ENCODE data around the gene ZYG11A.

The ZYG11A gene

GRCh38 chr1:52919051-52919722, 76.6 kb downstream of the ZYG11A start:
- DNase-seq, result no peak

- DNase-seq, result no peak
Measured at GRCh38 chr1:52919723-52920483, 77.3 kb downstream of the ZYG11A start.

- DNase-seq, result no peak
Measured at GRCh38 chr1:52920791-52921291, 78.3 kb downstream of the ZYG11A start.

- DNase-seq, result no peak
Measured at GRCh38 chr1:52925571-52926005, 83.0 kb downstream of the ZYG11A start.

- DNase-seq, result no peak
Measured at GRCh38 chr1:52926864-52927211, 84.3 kb downstream of the ZYG11A start.

GRCh38 chr1:52927212-52928014, 84.9 kb downstream of the ZYG11A start, which contains the start of gene SCP2:
SCP2 (plus strand) TSS chr1:52927276; CDS start chr1:52927397, 121 bp downstream.
- peak; percentile 45 for DNase-seq

GRCh38 chr1:52928015-52928404, 85.5 kb downstream of the ZYG11A start:
- no peak for DNase-seq

- no peak for DNase-seq
Measured at GRCh38 chr1:52929019-52929418, 86.5 kb downstream of the ZYG11A start.

GRCh38 chr1:52937433-52938182, 95.0 kb downstream of the ZYG11A start:
- no peak for DNase-seq

GRCh38 chr1:52938183-52938451, 95.6 kb downstream of the ZYG11A start:
- DNase-seq, result no peak

GRCh38 chr1:52943876-52944416, 101.4 kb downstream of the ZYG11A start:
- no peak for DNase-seq

- DNase-seq, result no peak
Measured at GRCh38 chr1:52944566-52944965, 102.0 kb downstream of the ZYG11A start.

Measured in HCEC 1CT (cell line).